T-helper 1 cell treated with Interleukin-12 subunit alpha and Interleukin-12 subunit beta and Interleukin-4 antibody, amounts not matched to agents 30 μg/mL and 1 μg/mL, for 36 hours (primary cell): ENCODE data around the gene SDK2.

Source experiments
- H3K27ac Mint-ChIP-seq: one replicate; pipeline ENCODE4 v1.8.0; 2021; ENCODE audit warnings: mild to moderate bottlenecking, mixed read lengths
- H3K27me3 Mint-ChIP-seq: one replicate; pipeline ENCODE4 v1.8.0; 2021; ENCODE audit warnings: low read depth, mixed read lengths
- H3K36me3 Mint-ChIP-seq: one replicate; pipeline ENCODE4 v1.8.0; 2021; ENCODE audit warnings: low read depth, mixed read lengths
- H3K4me1 Mint-ChIP-seq: one replicate; pipeline ENCODE4 v1.8.0; 2021; ENCODE audit warnings: low read depth, mixed read lengths
- H3K4me3 Mint-ChIP-seq: one replicate; pipeline ENCODE4 v1.8.0; 2021; ENCODE audit warnings: mild to moderate bottlenecking, moderate library complexity, mixed read lengths
- H3K9me3 Mint-ChIP-seq: one replicate; pipeline ENCODE4 v1.8.0; 2021; ENCODE audit warnings: mixed read lengths

Gene SDK2

DNA sequence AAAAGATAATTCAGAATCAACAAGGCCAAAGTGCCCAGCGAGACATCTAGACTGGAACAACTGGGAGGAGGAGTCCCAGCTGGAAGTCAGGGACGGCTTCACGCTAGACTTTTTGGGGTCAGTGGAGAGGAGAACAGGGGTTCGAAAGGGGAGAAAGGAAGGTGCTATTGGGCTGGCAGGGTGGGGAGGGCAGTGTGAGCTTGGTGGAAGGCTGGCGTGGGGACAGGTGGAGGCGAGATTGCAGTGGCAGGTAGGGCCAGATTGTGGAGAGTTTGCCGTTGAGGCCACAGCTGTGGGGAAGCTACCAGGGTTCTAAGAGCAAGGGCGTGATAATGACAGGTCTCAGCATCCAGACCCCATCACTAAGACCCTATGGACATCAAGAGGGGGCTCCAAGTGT lies 10.5 kb downstream of the SDK2 start:
- H3K27ac Mint-ChIP-seq, result no peak overlapping the region
- H3K27me3 Mint-ChIP-seq, result peaks cover 11% of the 10 kb centered on the region
- H3K36me3 Mint-ChIP-seq, result no peaks in the 10 kb centered on the region
- H3K9me3 Mint-ChIP-seq, result no peaks in the 10 kb centered on the region
- H3K4me1 Mint-ChIP-seq, result peaks cover 11% of the 10 kb centered on the region
- no peak overlapping the region for H3K4me3 Mint-ChIP-seq

DNA sequence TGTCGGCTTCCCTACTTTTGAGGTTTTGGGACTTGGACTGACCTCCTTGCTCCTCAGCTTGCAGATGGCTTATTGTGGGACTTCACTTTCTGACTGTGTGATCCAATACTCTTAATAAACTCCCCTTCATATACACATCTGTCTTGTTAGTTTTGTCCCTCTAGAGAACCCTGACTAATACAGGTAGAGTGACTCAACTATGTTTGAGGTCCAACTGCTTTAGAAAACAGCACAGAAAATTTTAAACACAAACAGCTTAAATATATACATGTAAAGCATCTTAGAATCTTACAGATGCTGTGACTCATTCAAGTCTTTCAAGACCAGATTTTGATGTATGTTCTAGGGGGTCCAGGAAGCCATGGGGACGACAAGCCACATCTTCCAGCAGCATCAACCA lies 11.7 kb downstream of the SDK2 start:
- Mint-ChIP-seq H3K9me3 (no peaks in the 10 kb centered on the region), H3K27ac (no peak overlapping the region), H3K4me3 (no peak overlapping the region), H3K4me1 (peaks cover 11% of the 10 kb centered on the region), H3K36me3 (no peaks in the 10 kb centered on the region), H3K27me3 (peaks cover 8% of the 10 kb centered on the region)

DNA sequence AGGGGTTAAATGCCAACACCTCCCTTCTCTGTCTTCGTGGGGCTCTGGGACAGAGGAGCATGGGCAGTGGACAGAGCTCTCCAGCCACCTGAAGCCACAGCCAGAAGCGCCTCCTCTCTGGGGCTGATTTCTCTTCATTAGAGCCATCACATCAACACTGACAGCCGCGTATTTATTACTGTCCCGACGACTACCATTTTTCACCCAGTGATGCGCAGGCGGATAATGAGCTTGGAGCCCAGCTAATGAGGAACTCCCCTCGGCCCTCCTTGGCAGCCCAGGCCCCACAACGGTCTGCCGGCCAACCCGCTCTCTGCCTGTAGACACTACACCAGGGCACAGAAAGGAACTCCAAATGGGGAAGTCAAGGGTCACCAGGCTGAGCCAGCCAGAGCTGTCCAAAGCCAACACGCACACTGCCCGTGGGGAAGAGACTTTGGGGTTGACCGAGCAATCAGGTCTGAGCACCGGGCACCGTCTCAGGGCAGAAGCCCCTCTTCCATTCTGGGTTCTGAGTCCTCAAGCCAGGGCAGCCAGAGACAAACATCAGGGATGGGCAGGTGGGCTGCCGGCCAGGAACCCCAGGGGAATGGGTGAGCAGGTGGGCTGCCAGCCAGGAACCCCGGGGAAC lies 13.2 kb downstream of the SDK2 start:
- Mint-ChIP-seq H3K36me3 (no peaks in the 10 kb centered on the region), H3K27me3 (peaks cover 5% of the 10 kb centered on the region), H3K27ac (no peak overlapping the region), H3K4me3 (no peak overlapping the region), H3K4me1 (peaks cover 10% of the 10 kb centered on the region), H3K9me3 (no peaks in the 10 kb centered on the region)

DNA sequence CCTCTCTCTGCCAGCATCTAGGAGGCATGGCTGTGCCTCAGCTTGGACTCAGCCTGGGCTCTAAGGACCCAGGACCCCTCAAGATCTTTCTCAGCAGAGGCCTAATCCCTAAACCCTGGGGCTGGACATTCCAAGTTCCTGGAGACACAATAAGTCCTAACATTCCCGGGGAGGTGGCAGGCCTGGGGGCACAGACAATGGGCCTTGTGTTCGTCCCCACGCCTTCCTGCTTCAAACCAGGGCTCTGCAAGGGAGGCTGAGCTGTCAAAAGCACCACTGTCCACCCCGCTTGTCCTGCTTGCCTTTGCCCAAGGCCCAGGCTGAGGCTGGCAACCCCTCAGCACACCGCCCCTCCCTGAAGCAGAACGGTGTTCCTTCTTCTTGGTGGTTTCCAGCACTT lies 13.7 kb downstream of the SDK2 start:
- peaks cover 9% of the 10 kb centered on the region for H3K4me1 Mint-ChIP-seq
- H3K27ac Mint-ChIP-seq, result no peak overlapping the region
- peaks cover 4% of the 10 kb centered on the region for H3K27me3 Mint-ChIP-seq
- no peaks in the 10 kb centered on the region for H3K9me3 Mint-ChIP-seq
- no peaks in the 10 kb centered on the region for H3K36me3 Mint-ChIP-seq
- H3K4me3 Mint-ChIP-seq, result no peak overlapping the region

GRCh38 chr17:73628642-73629552 lies 15.3 kb downstream of the SDK2 start:
- H3K9me3 Mint-ChIP-seq, result no peaks in the 10 kb centered on the region

DNA sequence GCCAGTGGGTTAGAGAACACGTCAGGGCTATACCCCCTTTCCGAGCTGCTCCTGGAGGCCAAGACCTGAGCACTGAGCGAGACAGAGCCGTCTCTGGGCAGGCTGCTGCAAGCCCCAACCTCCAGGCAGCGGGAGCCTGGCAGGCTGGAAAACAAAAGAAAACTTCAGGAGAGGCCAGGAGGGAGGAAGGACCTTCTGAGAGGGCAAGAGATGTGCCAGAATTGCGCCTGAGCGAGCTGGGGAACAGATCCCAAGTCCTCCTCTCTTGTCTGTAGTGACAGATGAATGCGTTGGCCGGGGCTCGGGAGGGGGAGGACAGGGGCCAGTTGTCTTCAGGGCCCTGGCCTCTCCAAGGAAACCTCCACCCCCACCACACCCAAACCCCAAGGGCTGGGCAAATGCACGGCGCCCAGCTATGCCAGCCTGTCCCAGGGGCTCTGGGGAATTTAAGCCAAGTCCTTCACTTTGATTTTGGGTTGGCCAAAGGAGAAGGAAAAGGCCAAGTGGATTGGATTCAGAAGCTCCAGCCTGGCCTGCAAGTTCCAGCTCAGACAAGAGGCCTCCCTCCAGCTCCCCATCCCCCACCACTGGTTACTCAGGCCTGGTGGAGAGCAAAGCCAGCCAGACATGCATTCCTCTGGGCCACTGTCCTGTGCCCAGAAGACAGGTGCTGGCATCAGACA lies 18.1 kb downstream of the SDK2 start:
- H3K4me1 Mint-ChIP-seq, result peaks cover 6% of the 10 kb centered on the region
- no peak overlapping the region for H3K27ac Mint-ChIP-seq
- peaks cover 6% of the 10 kb centered on the region for H3K27me3 Mint-ChIP-seq
- no peaks in the 10 kb centered on the region for H3K9me3 Mint-ChIP-seq
- H3K4me3 Mint-ChIP-seq, result no peak overlapping the region
- no peaks in the 10 kb centered on the region for H3K36me3 Mint-ChIP-seq

More at GRCh38 chr17:73628642-73629552, 15.3 kb downstream of the SDK2 start:
- Mint-ChIP-seq H3K27ac (no peak overlapping the region), H3K4me3 (no peak overlapping the region), H3K27me3 (peaks cover 4% of the 10 kb centered on the region), H3K4me1 (peaks cover 9% of the 10 kb centered on the region), H3K36me3 (no peaks in the 10 kb centered on the region)

GRCh38 chr17:73625006-73625405 lies 19.2 kb downstream of the SDK2 start:
- H3K27ac Mint-ChIP-seq, result no peak overlapping the region

GRCh38 chr17:73624496-73624988 lies 19.7 kb downstream of the SDK2 start:
- Mint-ChIP-seq H3K27me3 (peaks cover 6% of the 10 kb centered on the region), H3K36me3 (no peaks in the 10 kb centered on the region), H3K4me3 (no peak overlapping the region), H3K27ac (no peak overlapping the region), H3K9me3 (peaks cover under 1% of the 10 kb centered on the region), H3K4me1 (peaks cover 5% of the 10 kb centered on the region)

More at GRCh38 chr17:73625006-73625405, 19.2 kb downstream of the SDK2 start:
- Mint-ChIP-seq H3K4me1 (peaks cover 6% of the 10 kb centered on the region), H3K4me3 (no peak overlapping the region), H3K27me3 (peaks cover 6% of the 10 kb centered on the region), H3K9me3 (no peaks in the 10 kb centered on the region), H3K36me3 (no peaks in the 10 kb centered on the region)

DNA sequence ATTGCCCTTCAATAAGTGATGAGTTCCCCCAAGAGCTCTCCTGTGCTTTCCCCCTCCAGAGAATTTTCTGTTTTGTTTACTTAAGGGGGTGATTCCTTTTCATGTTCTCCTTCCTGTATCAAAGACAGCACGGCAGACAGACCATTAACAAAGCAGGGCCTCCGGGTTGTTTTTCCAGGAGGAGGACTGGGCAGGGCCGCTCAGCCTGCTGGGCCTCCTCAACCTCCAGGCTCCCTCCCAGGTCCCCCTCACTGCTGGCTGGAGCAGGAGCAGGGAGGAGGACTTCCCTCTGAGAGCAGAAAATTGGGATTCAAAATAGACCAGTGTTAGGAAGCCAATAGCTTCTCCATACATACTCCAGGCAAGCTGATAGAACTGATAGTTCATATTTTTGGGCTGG lies 20.4 kb downstream of the SDK2 start:
- H3K4me1 Mint-ChIP-seq, result no peaks in the 10 kb centered on the region
- H3K4me3 Mint-ChIP-seq, result no peak overlapping the region
- no peaks in the 10 kb centered on the region for H3K36me3 Mint-ChIP-seq
- H3K27me3 Mint-ChIP-seq, result peaks cover 6% of the 10 kb centered on the region
- H3K27ac Mint-ChIP-seq, result no peak overlapping the region
- H3K9me3 Mint-ChIP-seq, result peaks cover 5% of the 10 kb centered on the region

GRCh38 chr17:73623247-73623646 lies 21.0 kb downstream of the SDK2 start:
- H3K4me1 Mint-ChIP-seq, result no peaks in the 10 kb centered on the region
- H3K4me3 Mint-ChIP-seq, result no peak overlapping the region
- H3K27ac Mint-ChIP-seq, result no peak overlapping the region
- H3K27me3 Mint-ChIP-seq, result peaks cover 6% of the 10 kb centered on the region
- peaks cover 5% of the 10 kb centered on the region for H3K9me3 Mint-ChIP-seq
- no peaks in the 10 kb centered on the region for H3K36me3 Mint-ChIP-seq

DNA sequence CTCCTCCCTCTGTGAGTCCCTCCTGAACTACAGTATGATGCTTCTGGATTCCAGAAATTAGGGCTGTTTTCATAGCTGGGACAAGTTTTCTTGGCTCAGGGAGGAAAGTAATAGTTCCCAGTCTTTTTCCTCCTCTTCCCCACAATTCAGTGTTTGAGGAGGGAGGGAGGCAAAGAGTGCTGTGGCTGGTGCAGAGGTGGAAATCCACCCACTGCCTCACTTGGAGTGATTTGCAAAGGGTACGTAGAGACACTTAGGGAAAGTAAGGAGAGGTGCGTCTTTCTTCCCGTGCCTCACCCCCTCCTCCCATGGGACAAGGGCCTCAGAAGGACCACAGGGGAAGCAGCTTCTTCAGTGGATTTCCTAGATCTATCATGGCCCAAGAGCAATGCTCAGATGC lies 21.9 kb downstream of the SDK2 start:
- Mint-ChIP-seq H3K4me3 (no peak overlapping the region), H3K4me1 (no peaks in the 10 kb centered on the region)

DNA sequence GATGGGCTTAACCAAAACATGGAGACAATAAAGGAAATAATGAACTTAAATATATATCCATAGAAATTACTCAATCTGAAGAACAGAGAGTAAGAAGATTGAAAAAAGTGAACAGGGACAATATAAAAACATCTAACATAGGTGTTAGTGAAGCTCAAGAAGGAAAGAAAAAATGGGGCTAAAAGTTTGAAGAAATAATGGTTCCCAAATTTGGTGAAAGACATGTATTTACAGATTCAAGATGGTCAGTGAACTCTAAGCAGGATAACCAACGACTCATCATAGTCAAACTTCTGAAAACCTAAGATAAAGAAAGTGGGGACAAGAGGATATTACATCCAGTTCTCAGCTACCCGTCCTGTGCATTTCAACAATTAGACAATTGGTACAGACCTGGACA lies 22.6 kb downstream of the SDK2 start:
- Mint-ChIP-seq H3K36me3 (no peaks in the 10 kb centered on the region), H3K4me3 (no peak overlapping the region), H3K9me3 (peaks cover 5% of the 10 kb centered on the region), H3K4me1 (no peaks in the 10 kb centered on the region), H3K27me3 (peaks cover 6% of the 10 kb centered on the region), H3K27ac (no peak overlapping the region)

More for the DNA sequence above, 21.9 kb downstream of the SDK2 start:
- H3K27me3 Mint-ChIP-seq, result peaks cover 6% of the 10 kb centered on the region
- no peak overlapping the region for H3K27ac Mint-ChIP-seq
- H3K36me3 Mint-ChIP-seq, result no peaks in the 10 kb centered on the region
- H3K9me3 Mint-ChIP-seq, result peaks cover 5% of the 10 kb centered on the region

DNA sequence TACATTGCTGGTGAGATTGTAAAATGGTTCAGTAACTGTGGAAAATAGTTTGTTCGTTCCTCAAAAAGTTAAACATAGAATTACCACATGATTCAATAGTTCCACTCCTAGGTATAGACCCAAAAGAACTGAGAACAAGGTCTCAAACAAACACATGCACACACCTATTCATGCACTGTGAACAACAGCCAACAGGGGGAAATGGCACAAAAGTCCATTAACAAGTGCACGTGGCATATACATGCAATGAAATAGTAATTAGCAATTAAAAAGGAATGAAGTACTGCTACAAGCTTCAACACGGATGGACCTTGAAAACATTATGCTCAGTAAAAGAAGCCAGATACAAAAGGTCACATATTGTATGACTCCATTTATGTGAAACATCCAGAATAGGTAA lies 23.8 kb downstream of the SDK2 start:
- peaks cover 6% of the 10 kb centered on the region for H3K27me3 Mint-ChIP-seq
- H3K4me1 Mint-ChIP-seq, result no peaks in the 10 kb centered on the region
- no peak overlapping the region for H3K4me3 Mint-ChIP-seq
- H3K9me3 Mint-ChIP-seq, result peaks cover 5% of the 10 kb centered on the region
- H3K36me3 Mint-ChIP-seq, result no peaks in the 10 kb centered on the region
- H3K27ac Mint-ChIP-seq, result no peak overlapping the region

DNA sequence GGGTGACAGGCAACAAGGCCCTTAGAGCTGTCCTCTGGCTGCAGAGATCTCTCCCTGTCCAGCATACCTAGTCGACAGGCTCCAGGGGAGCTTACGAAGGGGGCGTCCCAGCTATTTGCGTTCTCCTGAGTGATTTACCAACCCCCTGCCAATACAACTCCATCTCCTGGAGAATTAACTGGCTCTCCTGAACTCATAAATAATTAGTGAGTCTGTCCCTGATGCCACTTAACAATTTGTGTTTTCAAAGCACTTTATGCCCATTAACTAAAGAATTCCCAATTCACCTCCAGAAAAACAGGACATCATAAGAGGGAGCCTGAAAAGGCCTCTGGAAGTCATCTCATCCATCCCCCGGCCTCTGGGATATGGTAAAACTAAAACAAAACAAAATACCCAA lies 26.7 kb downstream of the SDK2 start:
- Mint-ChIP-seq H3K27ac (no peak overlapping the region), H3K4me3 (no peak overlapping the region), H3K27me3 (peaks cover 6% of the 10 kb centered on the region), H3K9me3 (peaks cover 5% of the 10 kb centered on the region), H3K4me1 (peaks cover 1% of the 10 kb centered on the region), H3K36me3 (no peaks in the 10 kb centered on the region)
